ENCODE results near the gene ZNF106.

DNA sequence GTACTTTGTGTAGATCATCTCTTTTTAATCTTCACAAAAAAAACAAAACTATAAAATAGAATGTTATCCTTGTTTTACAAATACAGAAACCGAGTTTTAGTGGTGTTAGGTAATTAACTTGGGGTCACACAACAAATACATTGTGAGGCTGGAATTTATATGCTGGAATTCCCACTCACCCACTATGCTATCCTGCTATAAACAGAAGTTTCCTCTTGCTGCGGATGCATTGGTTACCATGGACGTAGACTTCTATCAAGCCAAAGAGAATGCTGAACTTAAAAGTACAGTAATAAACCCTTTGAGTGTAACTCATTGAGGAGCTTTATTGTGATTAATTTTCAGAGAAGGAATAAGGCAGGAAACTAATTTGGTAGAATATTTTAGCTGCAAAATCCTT is 13.7 kb upstream of the ZNF106 start:
- TF ChIP-seq, protein P1, sequence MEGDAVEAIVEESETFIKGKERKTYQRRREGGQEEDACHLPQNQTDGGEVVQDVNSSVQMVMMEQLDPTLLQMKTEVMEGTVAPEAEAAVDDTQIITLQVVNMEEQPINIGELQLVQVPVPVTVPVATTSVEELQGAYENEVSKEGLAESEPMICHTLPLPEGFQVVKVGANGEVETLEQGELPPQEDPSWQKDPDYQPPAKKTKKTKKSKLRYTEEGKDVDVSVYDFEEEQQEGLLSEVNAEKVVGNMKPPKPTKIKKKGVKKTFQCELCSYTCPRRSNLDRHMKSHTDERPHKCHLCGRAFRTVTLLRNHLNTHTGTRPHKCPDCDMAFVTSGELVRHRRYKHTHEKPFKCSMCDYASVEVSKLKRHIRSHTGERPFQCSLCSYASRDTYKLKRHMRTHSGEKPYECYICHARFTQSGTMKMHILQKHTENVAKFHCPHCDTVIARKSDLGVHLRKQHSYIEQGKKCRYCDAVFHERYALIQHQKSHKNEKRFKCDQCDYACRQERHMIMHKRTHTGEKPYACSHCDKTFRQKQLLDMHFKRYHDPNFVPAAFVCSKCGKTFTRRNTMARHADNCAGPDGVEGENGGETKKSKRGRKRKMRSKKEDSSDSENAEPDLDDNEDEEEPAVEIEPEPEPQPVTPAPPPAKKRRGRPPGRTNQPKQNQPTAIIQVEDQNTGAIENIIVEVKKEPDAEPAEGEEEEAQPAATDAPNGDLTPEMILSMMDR (IDR thresholded peaks at IDR 0.05): no peak
- no peak for TF ChIP-seq POLR2A (IDR thresholded peaks at IDR 0.05)
